HG03521 (cell line): ENCODE measurements around the gene XXYLT1.
"Not testable (repeated sequence)": the region's sequence is repeated elsewhere in the genome, so short reads cannot be mapped to it uniquely, and the experiment has no call there.

Source experiments
- ATAC-seq: cut with Tn5 transposase; IDR thresholded peaks from one replicate; pipeline ENCODE4 v1.9.1; 2021; ENCODE audit warnings: mild to moderate bottlenecking, moderate library complexity; ENCODE audit not compliant: unreplicated experiment

XXYLT1 gene

DNA sequence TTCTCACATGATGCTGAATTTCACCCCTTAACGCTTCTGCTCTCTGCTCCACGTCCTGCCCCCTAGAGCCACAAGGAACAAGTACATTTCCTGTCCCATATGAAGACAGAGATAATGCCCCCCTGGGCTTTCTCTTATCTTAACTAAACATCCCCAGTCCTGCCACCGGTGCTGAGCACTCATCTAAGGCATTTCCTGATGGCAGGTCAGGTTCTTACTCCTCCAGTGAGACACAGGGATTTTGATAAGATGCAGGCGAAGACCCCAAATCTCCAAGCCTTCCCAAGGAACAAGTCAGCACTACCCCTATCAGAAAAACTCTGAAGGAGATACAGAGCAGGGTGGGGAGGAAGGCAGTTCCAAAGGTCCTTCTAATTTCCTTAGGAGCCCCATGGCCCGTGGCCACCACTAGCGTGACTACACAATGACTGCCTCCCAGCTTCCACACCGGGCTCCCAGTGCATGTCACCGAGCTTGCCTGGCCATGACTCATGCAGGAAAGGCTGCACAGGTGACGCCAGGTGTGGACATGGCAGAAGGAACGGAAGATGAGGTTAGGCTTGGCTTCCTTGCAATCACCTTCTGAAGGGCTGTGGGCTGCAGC is 152.9 kb downstream of the XXYLT1 start:
- no peak for ATAC-seq

DNA sequence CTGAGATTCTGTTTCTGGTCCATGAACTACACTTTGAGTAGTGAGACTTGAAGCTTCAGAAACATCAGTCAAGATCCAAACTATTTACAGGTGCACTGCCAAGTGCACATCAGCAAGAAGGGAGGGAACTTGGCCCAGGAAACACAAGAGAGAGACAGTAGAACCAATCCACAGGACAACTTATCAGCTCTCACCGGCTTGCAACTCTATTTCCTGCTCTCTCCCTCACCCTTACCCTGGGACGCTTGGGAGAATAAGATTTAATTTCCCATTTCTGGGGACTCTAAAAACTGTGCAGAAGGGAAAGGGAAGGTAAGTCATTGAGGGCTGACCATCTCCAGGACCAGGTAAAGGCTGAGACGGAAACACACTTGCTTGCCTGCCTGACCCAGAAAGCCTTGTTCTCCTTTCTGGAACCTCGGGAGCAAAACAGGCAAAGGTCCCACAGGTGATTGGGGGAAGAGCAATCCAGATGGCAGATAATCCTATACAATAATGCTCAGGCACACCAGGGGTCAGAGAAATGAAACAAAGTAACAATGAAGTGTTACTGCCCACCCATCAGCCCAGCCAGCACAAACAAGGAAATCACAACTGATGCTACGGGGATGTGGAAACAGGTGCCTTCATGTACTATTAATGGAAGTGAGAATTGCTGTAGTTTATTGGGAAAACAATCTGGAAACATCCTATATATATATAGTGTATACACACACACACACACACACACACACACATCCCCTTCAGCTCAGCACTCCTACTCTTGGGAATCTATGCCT is 154.4 kb downstream of the XXYLT1 start:
- no peak for ATAC-seq

DNA sequence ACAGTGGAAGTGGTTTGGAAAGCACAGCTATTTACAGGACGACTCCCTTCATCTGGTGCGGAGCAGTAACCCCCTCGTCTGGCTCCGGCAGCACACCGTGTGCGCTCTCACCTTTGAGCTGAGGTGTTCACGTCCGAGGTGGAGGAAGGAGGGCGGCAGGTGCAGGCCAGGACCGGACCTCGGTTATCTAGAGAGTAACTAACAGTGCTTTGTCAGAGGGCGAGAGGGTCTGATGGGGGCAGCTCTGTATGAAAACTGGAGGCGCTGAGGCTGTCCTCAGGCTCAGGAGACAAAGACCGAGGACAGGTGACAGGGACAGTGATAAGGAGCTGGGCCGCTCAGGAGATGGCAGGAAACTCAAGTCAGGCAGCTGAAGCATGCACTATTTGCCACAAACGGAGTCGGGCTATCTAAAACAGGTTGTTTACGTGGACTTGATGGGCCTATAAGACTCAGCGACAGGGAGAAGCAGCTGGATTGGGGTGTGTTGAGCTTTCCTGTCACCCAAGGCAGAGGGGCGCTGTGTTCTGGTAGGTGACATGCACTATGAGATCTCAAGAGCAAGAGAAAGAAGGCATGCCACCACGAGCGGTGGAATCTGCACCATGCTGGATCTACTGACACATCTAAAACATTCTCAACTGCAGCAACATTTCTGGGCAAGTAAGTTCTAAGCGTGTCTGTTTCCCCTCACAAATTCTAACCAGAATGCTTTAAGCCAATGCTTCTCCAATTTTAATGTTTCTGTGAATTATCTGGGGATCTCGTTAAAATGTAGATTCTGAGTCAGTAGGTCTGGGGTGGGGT is 155.2 kb downstream of the XXYLT1 start:
- ATAC-seq = no peak

DNA sequence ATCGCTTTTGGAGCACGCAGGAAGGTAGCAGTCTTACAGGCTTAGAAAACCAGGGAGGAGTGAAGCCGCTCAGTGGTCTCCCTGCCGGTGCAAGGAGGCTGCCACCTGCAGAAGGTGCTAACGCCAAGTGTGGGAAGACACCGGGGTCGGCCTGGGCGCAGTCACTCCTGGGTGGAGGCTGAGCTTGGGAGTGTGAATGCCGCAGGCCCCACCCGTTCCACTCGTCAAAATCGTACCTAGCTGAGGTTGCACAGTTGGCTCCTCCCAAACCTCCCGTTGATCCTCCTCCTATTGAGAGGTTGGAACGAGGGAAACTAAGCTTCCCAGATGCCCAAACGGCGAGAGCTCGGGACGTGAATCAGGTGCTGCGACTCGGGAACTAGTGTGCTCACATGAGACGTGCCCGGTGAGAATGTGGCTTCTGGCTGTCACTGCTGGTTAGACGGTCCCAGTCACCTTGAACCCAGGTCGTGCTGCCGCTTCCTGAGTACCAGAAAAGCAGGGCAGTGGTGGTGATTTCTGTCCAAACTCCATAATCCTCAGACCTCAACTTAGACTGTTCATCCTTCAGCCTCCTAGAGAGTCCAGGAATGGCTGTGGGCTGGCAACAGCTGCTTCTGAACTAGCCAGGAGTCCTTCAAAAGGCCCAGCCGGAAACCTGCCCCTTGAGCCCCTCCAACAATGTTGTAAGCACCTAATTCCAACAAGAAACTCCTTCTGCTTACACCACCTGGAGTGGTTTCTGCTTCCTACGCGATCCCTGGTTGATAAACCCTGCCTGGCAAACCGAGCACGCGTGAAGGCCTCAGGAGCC is 156.0 kb downstream of the XXYLT1 start:
- no peak for ATAC-seq

DNA sequence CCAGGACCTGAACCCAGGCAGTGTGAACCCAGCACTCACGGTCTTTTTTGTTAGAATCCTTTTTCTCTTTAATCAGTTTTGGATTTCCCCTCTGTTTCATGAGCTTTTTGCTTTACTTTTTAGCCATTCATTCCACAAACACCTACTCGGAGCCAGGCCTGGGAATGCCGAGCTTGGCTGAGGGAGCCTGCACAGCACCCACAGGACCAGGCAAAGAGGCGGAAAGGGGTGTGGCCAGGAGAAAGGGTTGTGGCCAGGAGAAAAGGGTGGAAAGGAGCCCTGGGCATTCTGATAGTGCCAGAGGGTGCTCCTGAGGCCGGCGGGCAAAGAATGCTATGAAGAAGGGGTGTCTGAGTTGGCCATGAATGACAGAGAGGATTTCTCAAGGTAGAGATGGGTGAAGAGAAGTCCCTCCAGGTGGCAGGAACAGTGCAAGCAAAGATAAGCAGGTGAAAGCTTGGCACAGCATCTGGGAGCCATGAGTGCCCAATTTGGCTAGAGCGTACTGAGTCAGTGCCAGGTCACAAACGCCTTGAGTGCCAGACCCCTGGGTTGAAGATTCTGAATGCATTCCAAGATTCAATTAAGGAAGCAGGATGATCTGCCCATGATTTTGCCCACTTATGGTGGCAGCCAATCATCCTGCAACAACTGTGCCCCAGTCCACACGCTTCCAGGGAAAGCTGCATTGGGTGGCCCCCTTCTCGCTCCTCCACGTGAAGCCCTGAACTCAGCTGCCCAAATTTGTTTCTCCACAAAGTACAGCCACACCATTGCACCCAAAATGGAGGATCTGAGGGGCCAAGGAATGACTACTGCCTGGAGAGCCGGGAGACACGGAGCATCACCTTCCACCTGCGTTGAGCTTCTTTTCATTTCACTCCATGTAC is 157.2 kb downstream of the XXYLT1 start:
- ATAC-seq = no peak

DNA sequence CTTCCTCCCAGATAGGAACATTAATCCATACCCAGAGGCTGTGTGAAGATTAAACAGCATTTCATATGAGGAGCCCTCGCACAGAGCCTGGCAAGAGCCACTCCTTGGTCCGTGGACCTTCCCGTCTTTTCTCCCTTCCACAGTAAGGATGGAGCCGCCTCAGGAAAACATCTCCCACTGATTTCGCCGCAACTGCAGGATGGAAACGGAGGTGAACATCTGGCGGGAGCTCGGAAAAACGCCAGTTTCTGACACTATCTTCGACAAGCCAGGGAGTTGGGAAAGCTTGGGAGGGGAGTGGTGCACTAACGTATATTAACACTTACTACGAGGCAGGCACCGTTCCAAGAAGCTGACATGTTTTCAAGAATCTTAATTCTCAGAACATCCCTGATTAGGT is 157.9 kb downstream of the XXYLT1 start:
- ATAC-seq = no peak

DNA sequence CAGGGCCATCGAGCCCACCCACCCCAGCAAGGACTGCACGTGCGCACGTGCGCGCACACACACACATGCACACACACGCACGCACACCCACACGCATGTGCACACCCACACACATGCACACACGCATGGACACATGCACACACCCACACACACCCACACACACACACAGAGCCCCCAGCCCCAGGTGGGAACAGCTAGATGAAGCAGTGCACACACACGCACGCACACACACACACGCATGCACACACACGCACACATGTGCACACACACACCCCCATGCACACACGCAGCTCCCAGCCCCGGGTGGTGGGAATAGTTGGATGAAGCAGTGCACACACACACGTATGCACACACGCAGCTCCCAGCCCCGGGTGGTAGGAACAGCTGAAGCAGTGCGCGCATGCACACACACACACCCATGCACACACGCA is 158.6 kb downstream of the XXYLT1 start:
- ATAC-seq = no peak

DNA sequence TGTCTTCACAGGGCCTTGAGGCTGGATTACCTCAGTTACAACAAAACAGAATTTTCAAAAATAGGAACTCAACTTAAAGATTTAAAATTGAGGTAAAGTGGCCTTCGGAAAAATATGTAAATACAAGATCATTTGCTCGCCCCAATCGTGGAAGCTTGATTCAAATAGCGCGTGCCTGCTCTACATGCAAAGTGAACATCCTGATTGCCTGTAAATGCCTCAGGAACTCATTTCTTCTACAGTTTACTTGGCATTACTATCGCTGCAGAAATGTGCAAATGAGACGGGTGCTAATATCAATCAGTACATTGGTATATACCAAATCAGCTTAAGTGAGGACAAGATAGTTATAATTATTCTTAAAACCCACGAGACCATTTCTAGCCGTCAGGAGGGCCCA is 159.2 kb downstream of the XXYLT1 start:
- no peak for ATAC-seq

DNA sequence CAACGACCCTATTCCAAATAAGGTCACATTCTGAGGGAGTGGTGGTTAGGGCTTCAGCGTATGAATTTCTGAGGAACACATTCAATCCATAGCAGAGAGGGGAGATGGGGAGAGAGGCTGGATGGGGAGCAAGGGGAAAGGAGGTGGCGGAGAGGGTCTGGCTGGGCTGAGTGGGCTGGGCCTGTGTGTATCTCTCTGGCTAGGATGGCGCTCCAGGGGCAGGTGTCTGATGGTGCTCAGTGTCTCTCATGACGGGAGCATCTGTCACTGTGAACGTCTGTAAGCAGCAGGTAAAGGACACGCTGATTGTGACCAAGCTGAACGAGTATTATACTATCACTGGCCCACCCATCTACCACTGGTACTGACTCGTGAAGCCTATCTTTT is 159.6 kb downstream of the XXYLT1 start:
- no peak for ATAC-seq

DNA sequence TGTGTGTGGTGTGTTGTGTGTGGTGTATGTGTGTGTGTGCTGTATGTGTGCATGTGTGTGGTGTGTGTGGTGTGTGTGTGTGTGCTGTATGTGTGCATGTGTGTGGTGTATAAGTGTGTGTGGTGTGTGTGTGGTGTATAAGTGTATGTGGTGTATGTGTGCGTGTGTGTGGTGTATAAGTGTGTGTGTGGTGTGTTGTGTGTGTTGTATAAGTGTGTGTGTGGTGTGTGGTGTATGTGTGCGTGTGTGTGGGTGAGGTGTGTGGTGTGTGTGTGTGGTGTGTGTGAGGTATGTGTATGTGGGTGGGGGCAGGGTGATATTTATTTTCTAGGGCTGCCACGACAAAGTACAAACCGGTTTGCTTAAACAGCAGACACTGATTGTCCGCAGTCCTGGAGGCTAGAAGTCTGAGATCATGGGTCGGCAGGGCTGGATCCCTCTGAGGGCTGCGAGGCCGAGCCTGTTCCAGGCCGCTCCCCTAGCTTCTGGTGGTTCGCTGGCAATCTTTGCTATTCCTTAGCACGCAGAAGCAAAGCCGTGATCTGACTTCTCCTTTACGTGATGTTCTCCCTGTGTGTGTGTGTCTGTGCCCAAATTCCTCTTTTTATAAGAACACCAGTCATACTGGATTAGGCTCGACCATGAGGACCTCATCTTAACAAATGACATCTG is 160.2 kb downstream of the XXYLT1 start:
- ATAC-seq = no peak

DNA sequence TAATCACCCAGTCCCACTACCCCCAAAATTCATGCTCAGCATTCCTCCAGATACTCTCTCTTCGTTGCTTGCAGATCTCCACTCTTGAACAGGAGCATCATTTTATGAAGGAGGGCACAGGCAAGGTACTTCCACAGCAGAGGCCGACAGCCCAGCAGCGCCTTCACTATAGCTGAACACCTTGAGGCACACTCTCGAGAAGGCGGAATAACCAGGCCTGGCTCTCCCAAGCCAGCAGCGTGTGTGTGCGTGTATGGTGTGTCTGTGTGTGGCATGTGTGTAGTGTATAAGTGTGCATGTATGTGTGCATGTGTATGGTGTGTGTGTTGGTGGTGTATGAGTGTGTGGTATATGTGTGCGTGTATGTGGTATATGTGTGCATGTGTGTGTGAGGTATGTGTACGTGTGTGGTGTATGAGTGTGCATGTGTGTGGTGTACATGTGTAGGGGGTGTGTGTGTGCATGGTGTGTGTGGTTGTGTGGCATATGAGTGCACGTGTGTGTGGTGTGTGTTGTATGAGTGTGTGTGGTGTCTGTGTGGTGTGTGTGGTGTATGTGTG is 161.8 kb downstream of the XXYLT1 start:
- ATAC-seq = no peak

DNA sequence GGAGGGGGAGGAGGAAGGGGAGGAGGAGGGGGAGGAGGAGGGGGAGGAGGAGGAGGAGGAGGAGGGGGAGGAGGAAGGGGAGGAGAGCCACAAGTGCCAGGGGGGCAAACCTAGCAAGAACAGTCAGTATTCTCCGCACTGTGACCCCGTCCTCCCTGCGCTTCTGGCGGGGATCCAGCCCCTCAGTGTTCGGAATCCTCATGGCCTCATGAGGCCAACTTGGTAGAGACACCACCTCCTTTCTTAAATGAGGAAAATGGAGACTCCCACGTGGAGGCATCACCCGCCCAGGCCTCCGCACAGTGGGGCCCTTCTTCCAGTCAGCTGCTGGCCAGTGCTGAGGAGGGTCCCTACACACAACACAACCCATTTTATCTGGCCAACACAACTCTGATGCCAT is 163.4 kb downstream of the XXYLT1 start:
- ATAC-seq = no peak

DNA sequence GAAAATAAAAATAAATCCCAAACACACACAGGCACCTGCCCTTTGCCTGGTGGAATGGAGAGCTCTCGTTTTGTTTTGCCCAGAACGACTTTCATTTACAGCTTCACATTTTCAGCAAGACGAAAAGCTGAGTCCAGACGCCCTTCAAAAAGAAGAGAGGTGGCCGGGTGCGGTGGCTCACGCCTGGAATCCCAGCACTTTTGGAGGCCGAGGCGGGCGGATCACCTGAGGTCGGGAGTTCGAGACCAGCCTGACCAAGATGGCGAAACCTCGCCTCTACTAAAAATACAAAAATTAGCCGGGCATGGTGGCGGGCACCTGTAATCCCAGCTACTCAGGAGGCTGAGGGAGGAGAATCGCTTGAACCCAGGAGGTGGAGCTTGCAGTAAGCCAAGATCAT is 163.9 kb downstream of the XXYLT1 start:
- not testable (repeated sequence) for ATAC-seq

DNA sequence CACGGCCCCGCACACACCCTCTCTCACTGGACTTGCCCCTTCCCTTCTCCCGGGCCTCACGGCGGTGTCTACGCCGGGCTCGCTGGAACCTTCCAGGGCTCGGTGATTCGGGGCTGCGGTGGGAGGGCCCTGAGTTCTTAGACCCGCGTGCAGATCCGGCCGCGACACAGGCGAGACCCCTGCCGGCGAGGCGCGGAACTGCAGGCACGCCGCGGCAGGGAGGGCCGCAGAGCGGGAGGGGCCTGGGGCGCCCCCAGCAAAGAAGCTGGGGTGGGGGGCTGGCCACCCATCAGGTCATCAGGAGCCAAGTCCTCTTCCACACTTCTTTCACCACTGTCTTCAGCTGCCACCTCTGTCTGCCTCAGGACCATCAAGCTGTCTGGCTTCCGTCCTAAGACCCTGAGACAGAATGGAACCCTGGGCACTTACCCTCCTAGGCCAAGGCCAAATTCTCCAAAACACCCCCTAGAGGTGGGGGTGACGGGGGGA is 164.5 kb downstream of the XXYLT1 start:
- no peak for ATAC-seq

DNA sequence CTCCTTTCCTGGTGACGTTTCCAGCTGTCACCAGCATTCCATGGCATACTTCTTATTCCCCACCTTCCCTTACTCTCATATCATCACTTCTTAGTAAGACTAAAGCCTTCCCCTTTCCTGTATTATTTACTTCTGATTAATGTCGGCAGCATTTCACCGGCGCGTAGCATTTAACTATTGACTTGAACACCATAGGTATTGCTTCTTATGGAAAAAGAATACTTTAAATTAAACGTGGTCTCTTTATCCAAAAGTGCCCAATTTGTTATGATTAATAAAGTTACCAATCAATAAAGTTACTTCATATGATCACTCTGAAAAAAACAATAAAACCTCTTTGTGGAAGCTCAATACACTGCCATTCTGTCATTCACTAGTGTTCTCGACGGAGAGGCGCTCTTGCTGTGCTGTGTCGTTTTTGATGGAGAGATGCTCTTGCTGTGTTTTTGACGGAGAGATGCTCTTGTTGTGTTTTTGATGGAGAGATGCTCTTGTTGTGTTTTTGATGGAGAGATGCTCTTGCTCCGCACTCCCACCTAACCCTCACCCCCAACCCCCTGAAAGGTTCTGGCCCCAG is 165.0 kb downstream of the XXYLT1 start:
- ATAC-seq = no peak

DNA sequence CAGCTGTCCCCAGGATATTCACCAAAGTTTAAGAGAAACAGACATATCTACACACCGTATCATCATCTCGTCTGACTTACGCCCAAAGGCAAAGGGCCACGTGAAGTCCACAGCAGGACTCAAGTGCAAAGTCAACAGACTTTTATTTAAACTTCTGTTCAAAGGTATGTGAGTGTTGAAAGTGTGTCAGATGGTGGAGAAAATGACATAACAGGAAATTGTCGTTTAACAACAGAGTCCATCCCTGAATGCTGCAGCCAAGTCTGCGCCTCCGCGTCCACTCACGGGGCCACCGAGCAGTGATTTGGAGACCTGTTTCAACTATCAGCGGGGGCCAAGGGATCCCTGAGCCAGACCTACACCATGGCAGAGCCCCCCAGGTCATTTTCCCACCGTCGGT is 165.6 kb downstream of the XXYLT1 start:
- no peak for ATAC-seq

DNA sequence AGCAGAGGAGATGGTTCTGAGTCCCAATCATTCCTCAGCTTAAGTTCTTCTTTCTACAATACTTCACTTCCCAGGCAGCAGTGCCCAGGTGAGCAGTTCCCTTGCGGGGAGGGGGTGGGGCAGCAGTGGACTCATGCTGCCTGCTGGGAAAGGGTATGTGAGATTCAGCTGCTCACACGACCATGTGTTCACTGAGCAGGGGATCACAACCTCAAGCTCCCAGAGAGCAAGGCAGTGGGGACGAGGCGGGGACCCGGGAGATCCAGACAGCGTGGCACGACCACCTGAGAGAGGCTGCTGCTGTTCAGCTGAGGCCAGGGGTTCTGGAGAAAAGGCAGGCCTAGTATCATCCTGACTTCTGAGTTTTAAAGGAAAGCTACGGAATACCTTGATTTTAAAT is 166.6 kb downstream of the XXYLT1 start:
- no peak for ATAC-seq

DNA sequence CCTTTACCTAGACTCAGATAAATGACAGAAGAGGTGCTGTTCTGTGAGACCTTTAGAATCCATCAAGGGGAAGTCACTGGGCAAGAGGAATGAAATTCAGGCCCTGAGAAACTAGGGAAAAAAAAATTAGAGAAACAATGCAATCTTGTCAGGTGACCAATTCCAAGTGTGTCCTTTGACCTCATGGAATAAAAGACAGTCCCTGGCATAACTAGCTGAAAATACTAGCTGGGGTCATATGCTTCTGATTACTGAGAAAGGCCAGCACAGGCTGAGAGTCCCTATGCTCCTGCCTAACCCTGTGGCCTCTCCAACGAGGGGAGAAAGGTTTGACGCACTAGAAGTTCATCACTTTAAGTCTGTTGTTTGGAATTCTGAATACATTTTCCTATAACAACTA is 167.3 kb downstream of the XXYLT1 start:
- no peak for ATAC-seq
